HG03139 (cell line): Measurements from ENCODE around the gene PEDS1.
A peak's percentile ranks its signal among the peaks of the same experiment; 100 is the strongest.
"Not testable (repeated sequence)": the region's sequence is repeated elsewhere in the genome, so short reads cannot be mapped to it uniquely, and the experiment has no call there.

Source experiments
- ATAC-seq: cut with Tn5 transposase; IDR thresholded peaks from one replicate; pipeline ENCODE4 v1.9.1; 2021; ENCODE audit not compliant: unreplicated experiment

Gene PEDS1

DNA sequence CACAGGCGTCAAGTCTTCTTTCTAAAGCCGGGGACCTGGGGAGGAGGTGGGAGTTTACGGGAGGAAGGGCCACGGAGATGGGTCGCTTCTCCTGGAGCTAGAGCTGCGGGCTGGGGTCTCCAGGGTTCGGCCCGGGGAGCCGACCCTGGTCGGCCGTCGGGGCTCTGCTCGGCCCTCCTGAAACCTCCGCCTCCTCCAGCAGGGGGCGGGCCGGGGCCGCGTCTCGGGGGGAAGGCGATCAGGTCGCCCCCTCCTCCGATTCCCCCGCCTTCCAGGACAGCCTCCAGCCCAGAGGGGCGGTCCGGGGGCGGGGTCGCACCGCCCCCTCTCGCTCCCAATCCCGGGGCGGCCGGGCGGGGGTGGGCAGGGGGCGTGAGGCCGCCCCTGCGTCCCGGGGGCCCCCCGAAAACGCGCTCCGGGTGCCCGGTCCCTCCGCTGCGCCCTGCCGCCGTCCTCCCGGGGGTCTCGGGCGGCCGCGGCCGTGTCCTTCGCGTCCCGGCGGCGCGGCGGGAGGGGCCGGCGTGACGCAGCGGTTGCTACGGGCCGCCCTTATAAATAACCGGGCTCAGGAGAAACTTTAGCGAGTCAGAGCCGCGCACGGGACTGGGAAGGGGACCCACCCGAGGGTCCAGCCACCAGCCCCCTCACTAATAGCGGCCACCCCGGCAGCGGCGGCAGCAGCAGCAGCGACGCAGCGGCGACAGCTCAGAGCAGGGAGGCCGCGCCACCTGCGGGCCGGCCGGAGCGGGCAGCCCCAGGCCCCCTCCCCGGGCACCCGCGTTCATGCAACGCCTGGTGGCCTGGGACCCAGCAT is 36.9 kb upstream of the PEDS1 start, which contains the start of gene CEBPB:
CEBPB (plus strand) TSS at position 580 of the 814 bp plus-strand sequence; CDS start at position 784, 204 bp downstream.
- peak; percentile 26 for ATAC-seq

DNA sequence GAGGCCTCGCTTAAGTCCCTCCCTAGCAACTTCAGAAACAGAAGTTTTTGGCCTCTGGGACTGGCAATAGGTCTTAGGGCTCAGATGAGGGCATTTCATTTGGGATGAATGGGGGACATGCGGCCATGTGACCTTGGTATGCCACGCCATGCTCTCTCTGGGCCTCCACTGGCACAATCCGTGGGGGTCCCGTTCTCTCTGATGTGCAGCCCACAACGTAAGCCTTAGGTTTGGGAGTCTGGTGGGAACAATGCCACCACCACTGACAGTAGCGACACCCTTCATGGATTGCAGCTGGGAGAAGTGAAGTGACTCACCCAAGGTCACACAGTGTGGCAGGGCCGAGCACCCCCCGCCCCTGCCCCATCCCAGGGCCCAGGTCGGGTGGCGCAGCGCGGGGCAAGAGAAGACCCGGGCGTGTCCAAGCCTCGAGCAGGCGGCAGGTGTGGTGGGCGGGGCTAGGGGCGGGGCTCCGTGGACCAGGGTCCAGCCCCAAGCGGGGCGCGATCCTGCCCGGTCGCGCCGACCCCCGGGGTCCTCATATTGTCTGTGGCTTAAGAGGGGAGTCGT is 36.2 kb upstream of the PEDS1 start:
- no peak for ATAC-seq

DNA sequence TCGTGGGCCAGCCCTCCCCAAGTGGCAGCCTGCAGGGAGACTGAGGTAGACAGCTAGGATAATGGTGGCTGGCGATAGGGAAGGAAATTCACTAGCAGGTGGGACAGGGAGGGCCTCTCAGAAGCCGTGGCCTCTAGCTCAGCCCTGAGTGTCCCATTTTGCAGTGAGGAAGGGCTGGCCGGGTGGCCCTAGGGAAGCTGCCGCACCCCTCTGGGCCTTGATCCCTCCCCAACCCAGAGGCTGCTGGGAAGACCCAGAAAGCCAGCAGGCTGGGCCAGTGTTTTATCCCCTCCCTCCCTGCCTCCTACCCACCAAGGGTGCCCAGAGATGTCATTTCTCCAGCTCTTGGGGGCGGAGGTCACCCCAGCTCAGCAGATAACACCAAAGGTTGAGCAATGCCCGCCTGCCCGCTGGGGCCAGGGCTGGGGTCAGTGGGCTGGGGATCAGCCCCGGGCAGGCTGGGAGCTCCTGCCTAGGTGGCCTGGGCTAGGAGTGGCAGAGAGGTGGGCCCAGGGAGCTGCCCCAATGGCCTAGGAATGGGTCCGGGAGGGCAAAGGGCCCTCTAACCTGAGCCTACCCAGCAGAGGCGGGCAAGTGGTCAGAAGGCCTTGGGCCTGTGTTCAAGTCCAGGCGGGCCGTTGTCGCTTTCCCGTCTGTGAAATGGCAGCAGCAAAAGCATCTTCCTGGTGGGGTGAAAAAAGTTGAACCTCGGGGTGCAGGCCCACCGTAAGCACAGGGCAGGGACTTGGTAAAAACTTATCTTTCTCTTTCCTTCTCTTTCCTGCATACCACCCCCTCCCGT is 35.6 kb upstream of the PEDS1 start:
- no peak for ATAC-seq

DNA sequence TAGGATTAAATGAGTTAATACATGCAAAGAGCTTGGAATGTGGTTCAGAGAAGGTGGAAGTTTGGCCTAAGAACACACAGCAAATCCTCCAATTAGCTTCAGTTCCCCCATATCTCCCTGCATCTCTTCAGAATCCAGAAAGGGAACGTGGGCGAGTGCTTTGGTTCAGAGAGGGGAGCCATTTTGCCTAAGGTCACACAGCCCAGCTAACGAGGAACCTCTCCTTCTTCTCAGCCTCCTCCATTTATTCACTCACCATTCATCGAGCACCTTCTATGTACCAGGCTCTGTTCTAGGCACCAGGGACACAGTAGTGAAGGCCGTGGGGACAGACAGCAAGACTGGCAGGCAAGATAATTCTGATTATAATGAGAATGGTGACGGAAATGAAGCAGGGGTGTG is 34.8 kb upstream of the PEDS1 start:
- ATAC-seq = no peak

DNA sequence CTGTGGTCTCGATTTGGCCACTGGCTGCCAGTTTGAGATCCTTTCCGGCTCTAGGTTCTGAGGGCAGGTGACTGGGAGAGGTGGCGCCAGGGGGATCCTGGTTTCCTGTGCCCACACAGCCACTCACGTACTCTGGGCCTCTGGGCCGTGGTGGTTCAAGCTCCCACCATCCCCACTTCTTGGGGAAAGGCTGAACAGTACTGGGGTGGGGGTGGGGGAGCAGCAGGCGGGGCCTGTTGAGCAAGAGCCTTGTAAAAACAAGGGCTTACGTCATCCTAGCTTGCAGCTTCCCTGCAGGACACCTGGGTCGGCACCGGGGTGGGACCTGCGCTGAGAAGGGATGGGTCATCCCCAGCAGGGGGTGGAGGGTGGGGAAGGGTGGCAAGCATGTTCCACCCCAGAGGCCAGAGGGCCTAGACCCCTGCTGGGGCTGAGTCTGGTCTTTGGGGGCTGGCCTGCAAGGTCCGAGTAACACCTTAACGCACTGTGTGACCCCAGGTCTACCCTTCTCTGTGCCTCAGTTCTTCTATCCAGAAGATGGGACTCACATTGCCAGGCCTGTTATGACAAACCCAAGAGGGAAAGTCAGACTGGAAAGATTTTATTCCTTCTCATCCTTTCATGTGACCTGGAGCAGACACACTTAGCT is 34.0 kb upstream of the PEDS1 start:
- ATAC-seq = no peak

DNA sequence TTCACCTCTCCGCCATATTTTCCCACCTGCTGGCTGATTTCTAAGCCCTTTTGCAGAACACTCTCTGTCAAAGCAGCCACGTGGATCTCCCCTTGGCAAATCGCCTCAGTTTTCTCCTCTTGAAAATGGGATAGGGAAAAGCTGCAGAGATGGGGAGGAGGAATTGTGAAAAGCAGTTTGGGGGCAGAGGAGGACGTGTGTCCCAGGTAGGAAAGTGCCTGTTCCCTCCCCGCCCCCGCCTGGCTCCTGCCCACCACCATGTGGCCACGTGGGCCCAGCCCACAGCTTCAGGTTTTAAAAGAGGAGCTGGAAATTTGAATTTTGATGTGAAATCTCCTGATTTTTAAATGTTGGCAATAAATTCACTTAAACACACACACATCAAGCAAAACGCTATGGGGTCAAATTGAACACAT is 33.5 kb upstream of the PEDS1 start:
- no peak for ATAC-seq

DNA sequence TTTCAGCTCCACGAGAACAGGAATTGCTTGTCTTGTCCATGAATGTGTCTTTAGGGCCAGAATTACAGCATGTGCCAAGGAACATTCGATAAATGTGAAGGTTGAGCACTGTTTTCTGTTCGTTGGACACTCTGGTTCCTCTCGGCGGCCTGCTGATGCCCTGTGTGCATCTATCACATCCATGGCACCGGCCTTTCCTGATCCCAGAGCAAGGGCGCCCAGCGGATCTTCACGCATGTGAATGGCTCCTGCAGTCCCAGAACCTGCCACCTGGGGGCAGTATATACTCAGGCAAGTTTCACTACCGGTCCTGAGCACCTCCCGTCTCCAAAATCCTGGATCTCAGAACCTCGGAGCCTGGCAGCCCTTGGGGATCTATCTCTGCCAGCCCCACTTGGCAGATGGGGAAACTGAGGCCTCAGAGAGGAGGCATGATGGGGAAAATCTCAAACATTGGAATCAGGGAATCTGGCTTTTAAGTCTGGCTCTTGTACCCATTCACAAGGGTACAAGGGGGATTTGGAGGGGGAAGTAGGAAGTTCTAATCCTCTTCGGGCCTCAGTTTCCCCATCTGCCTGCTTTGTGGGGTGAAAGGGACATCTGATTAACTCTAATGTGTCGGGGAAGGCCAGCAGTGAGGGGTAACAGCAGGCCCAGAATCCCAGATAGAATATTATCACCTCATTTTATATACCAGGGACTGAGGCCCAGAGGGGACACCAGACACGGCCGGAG is 32.8 kb upstream of the PEDS1 start:
- ATAC-seq = no peak

DNA sequence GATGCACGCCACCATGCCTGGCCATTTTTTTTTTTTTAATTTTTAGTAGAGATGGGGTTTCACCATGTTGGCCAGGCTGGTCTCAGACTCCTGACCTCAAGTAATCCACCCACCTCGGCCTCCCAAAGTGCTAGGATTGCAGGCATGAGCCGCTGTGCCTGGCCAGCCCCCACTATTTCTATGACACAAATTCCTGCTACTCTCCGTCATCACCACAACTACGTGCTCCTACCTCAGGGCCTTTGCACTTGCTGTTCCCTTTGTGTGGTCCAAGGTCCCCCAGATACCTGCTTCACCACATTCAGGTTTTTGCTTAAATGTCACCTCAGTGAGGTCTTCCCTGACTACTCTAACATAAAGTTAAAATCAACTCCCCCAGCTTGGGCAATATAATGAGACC is 31.9 kb upstream of the PEDS1 start:
- no peak for ATAC-seq

DNA sequence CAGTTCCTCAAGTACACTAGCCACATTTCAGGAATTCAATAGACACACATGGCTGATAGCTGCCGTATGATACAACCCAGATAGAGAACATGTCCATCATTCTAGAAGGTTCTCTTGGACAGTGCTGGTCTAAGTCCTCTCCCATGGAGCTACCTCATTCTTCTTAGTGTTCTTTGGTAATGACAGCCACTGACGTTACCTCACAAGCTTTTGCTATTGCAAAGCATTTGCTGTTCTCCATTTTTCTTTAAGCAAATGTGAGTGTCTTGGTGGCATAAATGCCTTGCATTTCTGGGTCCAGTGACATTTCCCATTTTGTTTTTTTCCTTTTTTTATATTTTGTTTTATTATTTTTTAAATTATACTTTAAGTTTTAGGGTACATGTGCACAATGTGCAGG is 28.8 kb upstream of the PEDS1 start:
- no peak for ATAC-seq

DNA sequence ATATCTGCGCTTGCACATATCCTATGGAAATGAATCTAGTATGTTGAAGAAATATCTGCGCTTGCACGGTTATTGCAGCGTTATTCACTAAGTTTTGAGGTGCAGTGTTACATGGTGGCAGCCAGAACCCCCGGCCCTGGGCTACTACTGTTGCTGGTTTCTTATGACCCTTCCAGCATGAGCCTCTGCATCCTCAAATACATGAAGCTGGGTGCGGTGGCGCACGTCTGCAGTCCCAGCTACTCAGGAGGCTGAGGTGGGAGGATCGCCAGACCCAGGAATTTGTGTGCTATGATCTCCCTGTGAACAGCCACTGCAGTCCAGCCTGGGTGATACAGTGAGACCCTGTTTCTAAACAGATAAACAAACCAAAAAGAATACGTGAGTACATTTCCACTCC is 27.8 kb upstream of the PEDS1 start:
- no peak for ATAC-seq

DNA sequence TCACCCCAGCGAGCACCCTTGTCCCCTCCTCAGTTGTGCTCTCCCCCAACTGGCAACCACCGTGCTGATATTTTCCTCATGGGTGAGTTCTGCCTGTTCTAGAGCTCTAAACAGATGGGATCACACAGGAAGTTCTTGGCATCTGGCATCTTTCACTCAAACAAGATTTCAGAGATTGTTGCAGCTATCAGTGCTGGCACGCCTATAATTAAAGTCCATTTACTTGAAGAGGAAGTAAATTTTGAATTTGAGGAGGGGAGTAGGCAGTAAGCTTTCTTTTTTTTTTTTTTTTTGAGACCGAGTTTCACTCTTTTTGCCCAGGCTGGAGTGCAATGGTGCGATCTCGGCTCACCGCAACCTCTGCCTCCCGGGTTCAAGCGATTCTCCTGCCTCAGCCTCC is 25.1 kb upstream of the PEDS1 start:
- ATAC-seq = not testable (repeated sequence)

DNA sequence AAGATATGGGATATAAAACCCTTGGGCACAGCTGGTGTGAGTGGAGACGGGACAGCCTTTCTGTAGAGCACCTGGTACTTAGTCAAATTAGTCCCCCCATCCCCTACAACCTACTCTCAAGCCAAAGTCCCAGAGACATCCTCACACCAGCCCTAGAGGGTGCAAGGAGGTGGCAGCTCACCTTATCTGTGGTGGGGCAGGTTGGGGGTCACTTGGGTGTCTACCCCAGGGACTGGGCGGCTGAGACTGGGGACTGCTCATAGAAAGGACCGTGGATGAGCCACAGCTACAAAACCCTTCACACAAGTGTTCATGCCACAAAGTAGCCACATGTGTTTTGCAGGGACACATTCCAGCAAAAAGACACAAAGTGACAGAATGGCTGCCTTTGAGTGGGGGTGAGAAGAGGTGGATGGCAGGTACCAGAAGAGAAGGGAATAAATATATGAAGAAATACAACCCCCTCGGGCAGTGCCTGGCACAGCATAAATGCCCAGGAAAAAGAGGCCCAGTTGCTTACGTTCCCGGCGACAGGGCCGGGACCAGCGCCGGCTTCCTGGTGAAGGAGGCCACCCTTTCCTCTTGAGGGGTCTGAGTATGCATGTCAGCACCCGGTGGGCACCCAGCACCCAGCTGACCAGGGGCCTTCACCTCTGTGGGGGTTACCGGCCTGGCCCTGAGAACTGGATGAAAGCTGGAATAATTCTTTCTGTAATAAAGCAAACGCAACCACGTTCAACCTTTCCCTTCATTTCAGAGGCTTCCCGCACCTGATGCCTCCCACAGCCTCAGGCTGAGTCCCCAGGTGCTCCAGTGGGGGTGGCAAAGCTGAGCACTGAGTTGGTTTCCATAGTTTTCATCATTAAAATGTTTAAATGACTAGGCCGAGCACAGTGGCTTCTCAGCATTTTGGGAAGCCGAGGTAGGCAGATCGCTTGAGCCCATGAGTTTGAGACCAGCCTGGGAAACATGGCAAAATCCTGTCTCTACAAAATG is 22.7 kb upstream of the PEDS1 start:
- no peak for ATAC-seq

DNA sequence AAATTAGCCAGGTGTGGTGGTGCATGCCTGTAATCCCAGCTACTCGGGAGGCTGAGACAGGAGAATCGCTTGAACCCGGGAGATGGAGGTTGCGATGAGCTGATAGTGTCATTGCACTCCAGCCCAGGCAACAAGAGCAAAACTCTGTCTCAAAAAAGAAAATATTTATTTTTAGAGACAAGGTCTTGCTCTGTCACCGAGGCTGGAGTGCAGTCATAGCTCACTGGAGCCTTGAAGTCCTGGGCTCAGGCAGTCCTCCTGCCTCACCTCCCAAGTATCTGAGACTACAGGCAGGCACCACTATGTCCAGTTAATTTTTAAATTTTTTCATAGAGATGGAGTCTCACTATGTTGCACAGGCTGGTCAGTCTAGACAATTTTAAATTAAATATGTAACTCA is 20.9 kb upstream of the PEDS1 start:
- ATAC-seq = no peak

DNA sequence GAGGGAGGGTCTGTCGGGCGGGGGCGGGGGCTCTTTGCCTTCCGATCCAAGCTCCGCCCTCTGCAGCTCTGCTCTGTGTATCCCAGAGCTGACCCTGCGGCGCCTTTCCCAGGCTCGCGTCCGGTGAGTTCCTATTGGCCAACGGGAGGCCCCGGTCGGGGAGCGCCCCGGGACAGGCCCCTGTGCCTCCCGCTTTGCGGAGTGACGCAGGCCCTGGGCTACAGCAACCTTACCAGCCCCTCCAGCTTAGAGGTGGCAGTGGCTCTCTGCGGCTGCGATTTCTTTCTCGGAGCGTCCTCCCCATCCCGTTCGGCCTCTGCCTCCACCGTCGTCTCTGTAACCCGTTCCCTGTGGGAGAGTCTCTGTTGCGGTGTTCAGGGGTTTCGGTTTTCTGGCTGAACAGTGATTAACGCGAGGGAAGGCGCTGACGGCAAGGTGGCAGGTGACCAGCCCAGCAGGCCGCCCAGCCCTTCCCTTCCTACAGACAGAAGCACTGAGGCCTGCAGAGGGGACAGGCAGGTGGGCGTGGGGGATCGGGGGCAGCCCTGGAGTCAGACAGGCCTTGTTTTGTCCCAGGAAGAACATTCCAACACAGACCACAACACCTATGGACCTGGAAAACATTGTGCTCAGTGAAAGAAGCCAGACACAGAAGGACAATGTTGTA is 19.0 kb upstream of the PEDS1 start:
- no peak for ATAC-seq

DNA sequence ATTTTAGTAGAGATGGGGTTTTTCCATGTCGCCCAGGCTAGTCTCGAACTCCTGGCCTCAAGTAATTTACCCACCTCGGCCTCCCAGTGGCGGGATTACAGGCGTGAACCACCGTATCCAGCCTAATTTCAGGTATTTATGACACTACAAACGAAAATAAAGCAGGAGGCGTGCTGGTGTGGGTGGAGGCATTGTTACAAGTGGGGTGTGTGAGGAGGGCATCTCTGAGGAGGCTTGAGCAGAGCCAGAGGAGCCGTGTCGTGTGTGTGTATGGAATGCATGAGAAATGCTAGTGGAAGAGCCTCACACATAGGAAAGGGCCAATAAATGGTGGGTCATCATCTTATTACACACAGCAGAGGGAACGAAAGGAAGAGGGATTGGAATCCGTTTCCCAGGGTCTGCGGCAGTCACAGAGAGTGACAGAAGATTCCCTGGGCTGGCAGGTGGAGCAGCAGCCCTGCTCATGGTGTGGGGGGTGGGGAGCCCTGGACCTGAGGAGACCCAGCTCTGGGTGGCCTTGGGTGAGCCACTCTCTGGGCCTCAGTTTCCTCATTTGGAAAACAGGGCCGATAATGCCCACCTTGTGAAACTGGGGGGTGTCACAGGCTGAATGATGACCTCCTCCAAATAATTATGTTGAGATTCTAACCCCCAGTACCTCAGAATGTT is 17.2 kb upstream of the PEDS1 start:
- ATAC-seq = no peak

DNA sequence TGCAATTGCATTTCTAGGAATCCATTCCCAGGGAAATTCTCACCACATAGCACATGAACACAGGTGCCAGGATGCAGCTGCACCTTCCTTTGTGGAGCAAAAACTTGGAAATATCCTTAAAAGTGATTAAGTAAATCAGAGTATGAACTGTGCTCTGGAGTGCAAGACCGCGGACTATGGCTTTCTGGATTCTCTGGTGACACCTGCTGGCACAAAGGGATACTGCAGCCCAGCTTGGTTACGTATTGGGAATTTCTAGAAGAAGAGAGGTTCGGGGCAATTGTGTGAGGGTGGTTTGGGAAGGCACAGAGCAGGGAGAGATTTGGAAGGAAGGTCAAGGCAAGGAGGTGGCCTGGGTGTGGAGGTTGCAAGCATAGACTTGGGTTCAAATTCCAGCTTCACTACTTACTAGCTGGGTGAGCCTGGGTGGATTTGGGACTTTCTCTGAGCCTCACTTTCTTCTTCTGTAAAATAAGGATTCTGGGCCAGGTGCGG is 15.9 kb upstream of the PEDS1 start:
- ATAC-seq = no peak

DNA sequence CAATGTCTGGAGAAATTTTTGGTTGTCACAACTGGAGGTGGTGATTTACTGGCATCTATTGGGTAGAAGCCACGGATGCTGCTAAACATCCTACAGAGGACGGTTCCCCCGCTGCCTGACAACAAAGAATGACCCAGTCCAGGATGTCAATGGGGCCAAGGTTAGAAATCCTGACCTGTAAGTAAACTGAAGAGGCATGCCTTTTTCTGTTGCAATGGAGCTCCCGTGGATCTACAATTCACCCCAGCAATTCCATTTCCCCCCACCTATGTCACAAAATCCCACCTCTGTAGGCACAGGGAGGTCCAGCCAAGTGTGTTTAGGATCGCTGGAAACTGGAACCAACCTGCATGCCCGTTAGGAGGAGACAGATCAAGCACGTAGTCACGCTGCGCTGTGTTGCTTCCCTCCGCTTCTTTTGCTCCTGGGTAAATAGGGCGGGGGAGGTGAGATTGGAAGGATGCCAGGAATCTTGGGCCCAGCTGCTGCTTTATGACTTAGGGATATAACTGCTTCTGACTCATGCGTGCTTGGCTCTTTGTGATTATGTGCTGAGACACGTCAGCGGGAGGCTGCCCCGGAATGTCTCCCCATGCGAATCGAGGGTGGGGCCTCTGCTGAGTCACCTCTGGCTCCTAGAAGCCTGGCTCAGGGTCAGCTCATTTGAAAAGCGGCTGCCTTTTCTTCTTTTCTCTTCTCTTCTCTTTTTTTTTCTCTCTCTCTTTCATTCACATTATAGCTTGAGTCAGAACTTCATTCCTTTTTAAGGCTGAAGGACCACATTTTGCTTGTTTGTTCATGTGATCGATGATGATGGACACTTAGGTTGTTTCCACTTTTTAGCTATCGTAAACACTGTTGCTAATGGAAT is 12.4 kb upstream of the PEDS1 start:
- peak; percentile 75 for ATAC-seq
